Kidney (tissue), 14 donors: Measurements from ENCODE around the gene KRT17. TPM values are rescaled to one million over a fixed set of nuclear protein-coding genes. Genes with fewer than 3 reads are reported as not detected.

Source experiments
- DNase-seq, 5 donors: peaks; one replicate each; pipeline ENCODE4 v3.0.0-alpha.2; 2013 to 2020
- FAIRE-seq: peaks from 2 replicates; lab custom pipeline; 2012; peaks lifted over from hg19 to GRCh38; lab: Jason Lieb, UNC
- H3K27ac ChIP-seq, 2 donors: one replicate each; pipeline ENCODE4 v1.7.0; 2013; ENCODE audit warnings: low read depth in 2 of 2, low read length in 2 of 2, inconsistent platforms in 1 of 2
- H3K27me3 ChIP-seq: one replicate; pipeline ENCODE4 v1.7.1; 2013; ENCODE audit warnings: low read length, inconsistent platforms; ENCODE audit not compliant: control insufficient read depth, insufficient read depth
- H3K36me3 ChIP-seq, 3 donors: one replicate each; pipeline versions ENCODE4 v1.7.0 to v1.7.1; 2013; ENCODE audit warnings: low read length in 3 of 3, control low read depth in 1 of 3, inconsistent platforms in 1 of 3; ENCODE audit not compliant: insufficient read depth in 3 of 3, control insufficient read depth in 2 of 3
- H3K4me1 ChIP-seq, 3 donors: one replicate each; pipeline versions ENCODE4 v1.7.0 to v1.7.1; 2013; ENCODE audit warnings: low read length in 3 of 3, inconsistent platforms in 1 of 3, low read depth in 1 of 3; ENCODE audit not compliant: control insufficient read depth in 2 of 3, insufficient read depth in 2 of 3
- H3K4me3 ChIP-seq, 3 donors: one replicate each; pipeline versions ENCODE4 v1.7.0 to v1.8.1; 2013; ENCODE audit warnings: low read length in 3 of 3, control low read depth in 1 of 3, inconsistent platforms in 1 of 3
- H3K9ac ChIP-seq, 3 donors: one replicate each; pipeline versions ENCODE4 v1.7.0 to v1.7.1; 2013; ENCODE audit warnings: low read length in 3 of 3, control low read depth in 1 of 3, inconsistent platforms in 1 of 3
- H3K9me3 ChIP-seq, 3 donors: one replicate each; pipeline versions ENCODE4 v1.7.0 to v1.7.1; 2013; ENCODE audit warnings: low read length in 3 of 3, control low read depth in 1 of 3, inconsistent platforms in 1 of 3; ENCODE audit not compliant: control insufficient read depth in 2 of 3, insufficient read depth in 1 of 3
- intact Hi-C: fragments of 100-400 bp; cut with DNase I; formaldehyde crosslinking; loops from one replicate; pipeline ENCODE4 v1.11.1; 2022
- polyA plus RNA-seq: library from polyadenylated mRNA; stranded (reverse); fragments of 350-450 nt; fragmentation: Illumina TruSeq; extraction: RNeasy Lipid Tissue Mini Kit (QIAGEN cat#74804); gene quantifications from one replicate; pipeline ENCODE4 v1.2.3, GENCODE V29; 2014; ENCODE audit warnings: low read depth, low replicate concordance; ENCODE audit not compliant: insufficient read depth
- total RNA-seq: library from RNA; stranded (reverse); fragmentation: NEBNext Ultra II Directional; extraction: Animal tissue kit (Norgen Biotek cat#: 25700); gene quantifications from one replicate; pipeline ENCODE4 v1.2.1, GENCODE V29; 2021
- TF ChIP-seq, protein P1 (sequence below): IDR thresholded peaks from 3 replicates; pipeline ENCODE4 v1.5.1; 2012; ENCODE audit warnings: mild to moderate bottlenecking, moderate library complexity, borderline replicate concordance; ENCODE audit not compliant: insufficient read depth; ENCODE audit errors: extremely low read depth
- donor health status: control.
- donor health status: control.
- donor health status: control.
- donor health status: control.
- donor health status: control.
- donor health status: DM: yes; HTN: yes; CAD: no.
- donor health status: Normal renal cell carcinoma (clear cell type).

KRT17 gene
- total and polyA plus RNA-seq, 2 donors from 2014 or later = 5.5 to 11.1 TPM

DNA sequence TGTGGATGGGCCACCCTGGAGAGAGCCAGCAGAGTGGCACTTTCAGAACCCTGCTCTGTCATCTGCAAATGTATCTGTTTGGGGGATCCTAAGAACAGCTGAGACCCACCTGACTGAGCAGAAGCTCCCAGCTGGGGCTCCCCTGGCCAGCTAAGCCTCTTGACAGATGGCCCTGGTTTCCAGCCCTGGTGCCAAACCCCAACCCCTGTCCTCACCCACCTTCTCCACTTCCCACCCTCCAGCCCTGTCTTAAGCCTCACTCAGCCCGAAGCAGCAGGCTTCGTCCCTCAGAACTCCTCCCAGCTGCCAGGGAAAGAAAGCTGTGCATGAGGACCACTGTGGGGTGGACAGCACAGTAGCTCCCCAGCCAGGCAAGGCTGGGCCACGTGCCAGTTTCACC is 49.0 kb downstream of the KRT17 start:
- FAIRE-seq = no peak
- intact Hi-C loops = no loop called here
- TF ChIP-seq, protein P1, sequence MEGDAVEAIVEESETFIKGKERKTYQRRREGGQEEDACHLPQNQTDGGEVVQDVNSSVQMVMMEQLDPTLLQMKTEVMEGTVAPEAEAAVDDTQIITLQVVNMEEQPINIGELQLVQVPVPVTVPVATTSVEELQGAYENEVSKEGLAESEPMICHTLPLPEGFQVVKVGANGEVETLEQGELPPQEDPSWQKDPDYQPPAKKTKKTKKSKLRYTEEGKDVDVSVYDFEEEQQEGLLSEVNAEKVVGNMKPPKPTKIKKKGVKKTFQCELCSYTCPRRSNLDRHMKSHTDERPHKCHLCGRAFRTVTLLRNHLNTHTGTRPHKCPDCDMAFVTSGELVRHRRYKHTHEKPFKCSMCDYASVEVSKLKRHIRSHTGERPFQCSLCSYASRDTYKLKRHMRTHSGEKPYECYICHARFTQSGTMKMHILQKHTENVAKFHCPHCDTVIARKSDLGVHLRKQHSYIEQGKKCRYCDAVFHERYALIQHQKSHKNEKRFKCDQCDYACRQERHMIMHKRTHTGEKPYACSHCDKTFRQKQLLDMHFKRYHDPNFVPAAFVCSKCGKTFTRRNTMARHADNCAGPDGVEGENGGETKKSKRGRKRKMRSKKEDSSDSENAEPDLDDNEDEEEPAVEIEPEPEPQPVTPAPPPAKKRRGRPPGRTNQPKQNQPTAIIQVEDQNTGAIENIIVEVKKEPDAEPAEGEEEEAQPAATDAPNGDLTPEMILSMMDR = no peak

DNA sequence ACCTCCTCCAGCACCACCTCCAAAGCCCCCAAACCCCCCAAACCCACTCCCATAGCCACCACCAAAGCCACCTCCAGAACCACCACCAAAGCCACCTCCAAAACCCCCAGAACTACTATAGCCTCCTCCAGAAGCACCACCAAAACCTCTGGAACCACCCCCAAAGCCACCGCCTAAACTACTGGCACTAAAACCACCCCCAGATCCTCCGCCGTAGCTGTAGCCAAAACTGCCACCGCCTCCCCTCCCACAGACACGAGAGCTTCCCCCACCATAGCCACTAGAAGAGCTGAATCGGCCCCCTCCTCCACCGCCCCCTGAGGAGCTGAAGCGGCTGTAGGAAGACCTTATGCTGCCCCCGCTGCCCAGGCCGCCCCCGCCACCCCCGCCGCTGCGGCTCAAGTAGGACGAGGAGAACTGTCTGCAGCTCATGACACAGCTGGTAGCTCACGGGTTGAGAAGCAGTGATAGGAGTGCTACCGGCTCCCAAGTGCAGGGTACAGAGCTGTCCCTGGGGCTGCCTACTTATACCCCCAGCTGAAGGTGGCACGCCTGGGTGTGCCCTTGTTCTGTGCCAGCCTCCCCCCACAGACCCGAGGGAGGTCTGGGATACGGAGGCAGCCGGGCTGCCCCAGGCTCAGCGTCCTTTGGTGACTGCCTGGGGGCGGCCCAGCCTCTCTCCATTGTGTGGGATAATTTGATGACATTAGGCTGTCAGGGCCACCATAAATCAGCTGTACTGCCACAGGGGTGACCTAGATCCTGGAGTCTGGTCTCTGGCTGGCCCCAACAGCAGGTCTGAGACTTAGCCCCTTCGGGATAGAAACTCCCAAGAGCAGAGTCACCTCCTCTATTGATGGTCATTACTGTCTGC is 52.6 kb downstream of the KRT17 start, which contains the start of gene KRT9:
KRT9 (minus strand) TSS at position 499 of the 874 bp plus-strand sequence; CDS start at position 432, 67 bp downstream.
- no peak within 1 kb of the TSS for H3K27ac ChIP-seq
- no peaks in the 10 kb centered on the region for H3K27me3 ChIP-seq
- H3K4me1 ChIP-seq = no peaks in the 10 kb centered on the region
- H3K4me3 ChIP-seq = no peak within 1 kb of the TSS
- FAIRE-seq = no peak
- H3K9ac ChIP-seq = no peak within 1 kb of the TSS
- TF ChIP-seq, protein P1 = no peak
- H3K36me3 ChIP-seq = no peaks in the 10 kb centered on the region
- intact Hi-C loops = no loop called here
- no peaks in the 10 kb centered on the region for H3K9me3 ChIP-seq
- DNase-seq = peak in 4 of 5 donors; percentile 35 to 53 (median 39)

More for the DNA sequence above, 49.0 kb downstream of the KRT17 start:
- DNase-seq = no peak
- no peaks in the 10 kb centered on the region for H3K9me3 ChIP-seq
- no peaks in the 10 kb centered on the region for H3K4me1 ChIP-seq
- H3K9ac ChIP-seq = no peak overlapping the region
- no peaks in the 10 kb centered on the region for H3K27me3 ChIP-seq
- H3K36me3 ChIP-seq = no peaks in the 10 kb centered on the region
- H3K27ac ChIP-seq = no peak overlapping the region
- H3K4me3 ChIP-seq = no peak overlapping the region

Other genes with a start within 250 kb of the KRT17 start
- not detected for gene KRT34, start 242.3 kb downstream of the KRT17 start, total RNA-seq
- gene KRT34, start 242.3 kb downstream of the KRT17 start, polyA plus RNA-seq = not detected
- gene KRT31, start 227.0 kb downstream of the KRT17 start, total RNA-seq = not detected
- gene KRT31, start 227.0 kb downstream of the KRT17 start, polyA plus RNA-seq = not detected
- not detected for gene KRT37, start 200.0 kb downstream of the KRT17 start, total RNA-seq
- not detected for gene KRT37, start 200.0 kb downstream of the KRT17 start, polyA plus RNA-seq
- not detected for gene KRT38, start 183.6 kb downstream of the KRT17 start, total RNA-seq
- gene KRT38, start 183.6 kb downstream of the KRT17 start, polyA plus RNA-seq = not detected
- not detected for gene KRT32, start 157.2 kb downstream of the KRT17 start, total RNA-seq
- gene KRT32, start 157.2 kb downstream of the KRT17 start, polyA plus RNA-seq = not detected
- gene KRT35, start 143.4 kb downstream of the KRT17 start, total RNA-seq = not detected
- not detected for gene KRT35, start 143.4 kb downstream of the KRT17 start, polyA plus RNA-seq
- gene KRT36, start 134.7 kb downstream of the KRT17 start, total RNA-seq = not detected
- not detected for gene KRT36, start 134.7 kb downstream of the KRT17 start, polyA plus RNA-seq
- gene KRT13, start 119.0 kb downstream of the KRT17 start, total RNA-seq = not detected
- gene KRT13, start 119.0 kb downstream of the KRT17 start, polyA plus RNA-seq = not detected
- 2.8 TPM for gene KRT15, start 105.7 kb downstream of the KRT17 start, total RNA-seq
- 0.15 TPM for gene KRT15, start 105.7 kb downstream of the KRT17 start, polyA plus RNA-seq
- gene KRT19, start 96.3 kb downstream of the KRT17 start, total RNA-seq = 781 TPM
- 319 TPM for gene KRT19, start 96.3 kb downstream of the KRT17 start, polyA plus RNA-seq
- not detected for gene KRT9, start 52.5 kb downstream of the KRT17 start, total RNA-seq
- gene KRT9, start 52.5 kb downstream of the KRT17 start, polyA plus RNA-seq = not detected
- gene KRT14, start 37.7 kb downstream of the KRT17 start, total RNA-seq = not detected
- not detected for gene KRT14, start 37.7 kb downstream of the KRT17 start, polyA plus RNA-seq
- 3.1 TPM for gene KRT16, start 11.8 kb downstream of the KRT17 start, total RNA-seq
- gene KRT16, start 11.8 kb downstream of the KRT17 start, polyA plus RNA-seq = not detected
- gene EIF1, start 64.3 kb upstream of the KRT17 start, total RNA-seq = 842 TPM
- gene EIF1, start 64.3 kb upstream of the KRT17 start, polyA plus RNA-seq = 1,166 TPM
- not detected for gene GAST, start 87.8 kb upstream of the KRT17 start, total RNA-seq
- not detected for gene GAST, start 87.8 kb upstream of the KRT17 start, polyA plus RNA-seq
- 1.3 TPM for gene HAP1, start 110.1 kb upstream of the KRT17 start, total RNA-seq
- gene HAP1, start 110.1 kb upstream of the KRT17 start, polyA plus RNA-seq = 0.99 TPM
- 223 TPM for gene JUP, start 162.1 kb upstream of the KRT17 start, total RNA-seq
- 148 TPM for gene JUP, start 162.1 kb upstream of the KRT17 start, polyA plus RNA-seq
- 13.6 TPM for gene P3H4, start 187.4 kb upstream of the KRT17 start, total RNA-seq
- gene P3H4, start 187.4 kb upstream of the KRT17 start, polyA plus RNA-seq = 13.7 TPM
- gene FKBP10, start 188.4 kb upstream of the KRT17 start, total RNA-seq = 38.3 TPM
- 19.6 TPM for gene FKBP10, start 188.4 kb upstream of the KRT17 start, polyA plus RNA-seq
- gene NT5C3B, start 211.7 kb upstream of the KRT17 start, total RNA-seq = 44.0 TPM
- 88.0 TPM for gene NT5C3B, start 211.7 kb upstream of the KRT17 start, polyA plus RNA-seq
- 0.28 TPM for gene KLHL10, start 213.2 kb upstream of the KRT17 start, total RNA-seq
- gene KLHL10, start 213.2 kb upstream of the KRT17 start, polyA plus RNA-seq = not detected
- 16.1 TPM for gene KLHL11, start 240.8 kb upstream of the KRT17 start, total RNA-seq
- 0.37 TPM for gene KLHL11, start 240.8 kb upstream of the KRT17 start, polyA plus RNA-seq